RWPE1 (cell line): Measurements from ENCODE around the gene HOXD9.

Experiments
- CTCF ChIA-PET: fragments of 350-600 bp; sonication (Branson Sonifier 250); formaldehyde crosslinking; extraction: SDS; loops from one replicate; lab custom pipeline; 2021; lab: Yijun Ruan, JAX
- POLR2A ChIA-PET: fragments of 400-600 bp; formaldehyde crosslinking; extraction: SDS; loops from one replicate; lab custom pipeline; 2020; ENCODE audit warnings: antibody characterized with exemption; ENCODE audit not compliant: low non-redundant PET; lab: Yijun Ruan, JAX
- DNase-seq: peaks from one replicate; pipeline ENCODE4 v3.0.0; 2012; ENCODE audit warnings: low spot score
- H3K27ac ChIP-seq: fragments of 450-650 bp; 2 replicates; pipeline ENCODE4 v1.5.1; 2017
- TF ChIP-seq, protein P1 (sequence below): fragments of 450-650 bp; conservative IDR thresholded peaks from 2 replicates; pipeline ENCODE4 v1.5.1; 2017; ENCODE audit warnings: low read depth, mild to moderate bottlenecking

Gene HOXD9

DNA sequence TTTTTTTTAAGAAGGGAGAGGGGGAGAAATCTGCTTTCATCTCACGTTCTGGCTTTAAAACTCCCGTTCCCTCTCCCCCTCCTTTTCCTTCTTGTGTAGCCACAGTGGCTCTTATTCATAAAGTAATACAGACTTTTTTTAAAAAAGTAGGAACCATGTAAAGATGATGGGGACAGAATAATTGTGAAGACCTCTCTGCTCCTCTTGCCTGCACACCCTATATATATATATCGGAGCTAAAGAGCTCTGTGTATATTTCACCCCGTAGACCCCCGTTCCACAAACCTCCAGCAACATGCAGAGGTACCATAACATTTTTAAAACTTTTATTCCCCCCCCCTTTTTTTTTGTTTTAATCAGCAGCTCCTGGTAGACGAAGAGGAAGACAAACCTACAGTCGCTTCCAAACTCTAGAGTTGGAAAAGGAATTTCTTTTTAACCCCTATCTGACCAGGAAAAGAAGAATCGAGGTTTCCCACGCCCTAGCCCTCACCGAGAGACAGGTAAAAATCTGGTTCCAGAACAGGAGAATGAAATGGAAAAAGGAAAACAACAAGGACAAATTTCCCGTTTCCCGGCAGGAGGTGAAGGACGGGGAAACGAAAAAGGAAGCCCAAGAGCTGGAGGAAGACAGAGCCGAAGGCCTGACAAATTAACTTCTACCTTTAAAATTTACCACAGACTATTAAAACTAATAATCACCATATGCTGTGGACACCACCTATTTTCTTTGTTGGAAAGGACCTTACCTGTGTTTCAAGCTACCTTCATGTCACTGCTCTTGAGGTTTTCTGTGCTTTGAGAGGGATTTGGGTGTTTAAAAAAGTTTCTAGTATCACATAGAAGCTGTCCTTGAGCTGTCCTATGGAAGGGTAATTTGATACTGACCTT is 8.7 kb downstream of the HOXD9 start:
- ChIA-PET POLR2A (no interaction called here), CTCF (interaction anchor here (0.5 to 2.0 kb wide), 9 partner anchors 9 to 821 kb away, joined by 3 to 10 read pairs (median 6); no protein-coding TSS in a partner anchor)
- peak overlapping the region; percentile 93 for H3K27ac ChIP-seq
- TF ChIP-seq, protein P1, sequence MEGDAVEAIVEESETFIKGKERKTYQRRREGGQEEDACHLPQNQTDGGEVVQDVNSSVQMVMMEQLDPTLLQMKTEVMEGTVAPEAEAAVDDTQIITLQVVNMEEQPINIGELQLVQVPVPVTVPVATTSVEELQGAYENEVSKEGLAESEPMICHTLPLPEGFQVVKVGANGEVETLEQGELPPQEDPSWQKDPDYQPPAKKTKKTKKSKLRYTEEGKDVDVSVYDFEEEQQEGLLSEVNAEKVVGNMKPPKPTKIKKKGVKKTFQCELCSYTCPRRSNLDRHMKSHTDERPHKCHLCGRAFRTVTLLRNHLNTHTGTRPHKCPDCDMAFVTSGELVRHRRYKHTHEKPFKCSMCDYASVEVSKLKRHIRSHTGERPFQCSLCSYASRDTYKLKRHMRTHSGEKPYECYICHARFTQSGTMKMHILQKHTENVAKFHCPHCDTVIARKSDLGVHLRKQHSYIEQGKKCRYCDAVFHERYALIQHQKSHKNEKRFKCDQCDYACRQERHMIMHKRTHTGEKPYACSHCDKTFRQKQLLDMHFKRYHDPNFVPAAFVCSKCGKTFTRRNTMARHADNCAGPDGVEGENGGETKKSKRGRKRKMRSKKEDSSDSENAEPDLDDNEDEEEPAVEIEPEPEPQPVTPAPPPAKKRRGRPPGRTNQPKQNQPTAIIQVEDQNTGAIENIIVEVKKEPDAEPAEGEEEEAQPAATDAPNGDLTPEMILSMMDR: no peak
- no peak for DNase-seq

DNA sequence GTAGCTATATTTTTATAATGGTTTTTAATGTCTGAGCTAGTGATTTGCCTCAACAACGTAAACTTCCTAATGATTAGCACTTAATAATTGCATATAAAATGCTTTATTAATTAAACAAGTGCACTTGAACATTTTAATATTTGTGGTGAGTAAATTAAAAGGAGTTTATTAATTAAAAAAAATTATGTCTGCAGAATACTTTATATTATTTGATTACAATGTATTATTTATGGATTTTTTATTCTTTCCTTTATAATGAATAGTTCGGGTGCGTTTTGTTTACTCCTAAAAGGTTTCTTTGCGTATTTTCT is 9.3 kb downstream of the HOXD9 start:
- H3K27ac ChIP-seq: no peak overlapping the region
- CTCF ChIA-PET: interaction anchor here (0.5 to 2.0 kb wide), 6 partner anchors 9 to 683 kb away, joined by 3 to 10 read pairs (median 4); no protein-coding TSS in a partner anchor
- TF ChIP-seq, protein P1: no peak
- POLR2A ChIA-PET: no interaction called here
- no peak for DNase-seq

DNA sequence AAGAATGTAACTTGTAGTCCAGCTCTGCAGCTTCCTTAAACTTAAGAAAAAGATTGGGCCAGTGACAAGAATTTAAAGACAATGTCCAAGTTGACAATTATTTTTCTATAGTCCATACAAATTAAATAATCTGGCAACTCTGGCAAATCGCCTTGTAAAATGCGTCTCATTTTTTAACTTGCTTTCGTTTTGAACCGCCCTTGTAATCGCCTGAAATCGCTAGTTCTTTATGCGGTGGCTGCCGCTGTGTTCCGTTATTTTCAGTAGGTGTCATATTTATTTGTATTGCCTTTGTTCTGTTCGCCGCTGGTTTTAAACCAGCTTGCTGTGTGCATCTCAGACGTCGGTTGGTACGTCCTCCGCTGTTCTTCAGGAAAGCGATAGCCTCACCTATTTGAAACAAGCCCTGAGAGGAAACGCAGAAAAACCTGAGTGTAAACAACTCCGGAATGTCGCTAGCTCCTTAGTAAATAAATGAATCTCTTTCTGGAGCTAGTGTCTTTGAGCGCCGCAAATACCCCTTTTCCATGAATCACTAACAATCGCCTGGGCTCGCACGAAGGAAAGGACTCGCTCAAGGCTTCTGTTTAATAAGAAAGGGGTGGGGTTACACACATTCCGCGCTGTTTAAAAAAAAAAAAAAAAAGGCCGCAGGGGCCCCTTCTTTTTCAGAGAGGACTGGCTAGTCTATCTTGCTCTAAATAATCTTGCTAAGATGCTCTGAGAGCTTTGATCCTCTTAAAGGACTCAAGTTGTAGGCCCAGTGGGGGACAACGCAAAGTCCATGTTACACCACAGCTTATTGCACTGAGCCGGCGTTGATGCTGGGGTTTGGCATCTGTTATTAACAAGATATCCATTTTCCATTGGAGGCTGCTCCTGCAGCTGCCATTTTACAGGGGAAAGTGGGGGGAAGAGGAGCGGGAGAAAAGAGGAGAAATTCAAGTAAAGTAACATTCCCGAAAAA is 10.0 kb downstream of the HOXD9 start:
- CTCF ChIA-PET: interaction anchor here (0.5 to 2.0 kb wide), 7 partner anchors 48 to 905 kb away, joined by 3 to 10 read pairs (median 3); no protein-coding TSS in a partner anchor
- DNase-seq: no peak
- H3K27ac ChIP-seq: no peak overlapping the region
- POLR2A ChIA-PET: no interaction called here
- TF ChIP-seq, protein P1: no peak

DNA sequence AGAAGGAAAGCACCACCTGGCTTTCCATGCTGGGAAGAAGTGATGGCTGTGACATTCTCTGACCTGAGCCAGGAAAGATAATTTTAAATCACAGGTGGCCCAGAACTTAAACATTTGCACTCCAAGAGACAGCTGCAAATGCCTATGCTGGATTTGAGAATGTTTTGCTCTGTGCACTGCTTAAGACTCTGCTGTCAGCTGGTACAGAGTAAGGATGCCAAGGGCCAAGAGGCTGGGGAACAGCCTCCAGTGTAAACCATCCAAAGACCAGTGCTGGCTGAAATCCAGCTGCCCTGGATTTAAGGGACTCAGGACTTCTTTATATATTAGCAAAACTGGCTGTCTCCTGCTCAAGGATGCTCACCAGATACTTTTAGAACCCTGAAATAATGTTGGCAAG is 10.9 kb downstream of the HOXD9 start:
- TF ChIP-seq, protein P1: no peak
- CTCF ChIA-PET: interaction anchor here (1.1 to 2.0 kb wide), 3 partner anchors 322 to 520 kb away, joined by 3 to 10 read pairs (median 6); no protein-coding TSS in a partner anchor
- POLR2A ChIA-PET: no interaction called here

DNA sequence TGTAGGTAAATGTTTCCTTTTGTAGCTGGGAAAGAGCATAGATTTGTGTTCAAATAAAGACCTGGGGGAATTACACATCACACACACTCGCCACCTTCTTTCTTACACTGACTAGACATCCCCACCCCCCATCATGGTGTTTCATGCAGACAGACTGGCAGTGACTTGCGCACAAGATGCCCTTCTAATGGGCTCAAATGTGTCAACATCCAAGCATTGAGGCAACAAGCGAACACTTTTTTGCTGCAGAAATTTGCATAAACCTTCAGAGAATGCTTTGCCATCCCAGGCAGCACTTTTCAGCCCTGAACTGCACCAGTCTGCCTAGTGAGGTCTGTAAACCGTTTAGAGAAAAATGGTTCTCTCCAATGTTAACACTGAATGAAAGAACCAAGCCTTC is 11.5 kb downstream of the HOXD9 start:
- ChIA-PET CTCF (interaction anchor here (0.6 to 0.8 kb wide), 4 partner anchors 244 to 702 kb away, joined by 3 to 5 read pairs (median 3); no protein-coding TSS in a partner anchor), POLR2A (no interaction called here)
- no peak overlapping the region for H3K27ac ChIP-seq
- DNase-seq: no peak
- TF ChIP-seq, protein P1: no peak

More for the DNA sequence above, 10.9 kb downstream of the HOXD9 start:
- no peak for DNase-seq
- H3K27ac ChIP-seq: no peak overlapping the region

DNA sequence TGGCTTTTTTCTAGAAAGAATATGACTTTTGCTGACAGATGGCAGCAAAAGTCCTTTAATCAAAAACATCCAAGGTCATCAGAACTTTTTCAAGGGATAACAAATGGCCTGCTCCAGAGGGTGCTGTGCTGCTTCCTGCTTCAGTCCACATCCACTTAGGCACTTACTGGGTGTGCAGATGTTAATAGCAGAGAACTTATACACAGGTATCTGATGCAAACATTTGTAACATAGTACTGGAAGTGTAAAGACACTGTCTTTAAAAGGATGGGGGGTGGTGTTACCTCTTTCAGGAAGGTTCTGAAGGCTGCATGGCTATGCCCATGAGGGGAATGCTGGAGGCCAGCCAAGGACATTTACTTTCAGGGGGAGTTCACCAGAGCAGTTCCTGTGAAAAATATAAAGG is 12.5 kb downstream of the HOXD9 start:
- H3K27ac ChIP-seq: no peak overlapping the region
- TF ChIP-seq, protein P1: no peak
- no peak for DNase-seq
- ChIA-PET CTCF (no interaction called here), POLR2A (no interaction called here)
